HepG2 (cell line): Measurements from ENCODE around the gene RNASE1. TPM values are rescaled to one million over a fixed set of nuclear protein-coding genes. Genes with fewer than 3 reads are reported as not detected.

Experiments used
- ATAC-seq: fragments of 200-7000 bp; cut with Tn5 transposase; 3 replicates; pipeline ENCODE4 v1.9.1; 2020; ENCODE audit warnings: mild to moderate bottlenecking, moderate library complexity
- BruUV-seq: library from RNA; stranded (reverse); fragments of 400-500 nt; replicated peaks from 2 replicates; lab custom pipeline; 2021; lab: Mats Ljungman, UMichigan
- CTCF ChIA-PET: fragments of 300-600 bp; formaldehyde crosslinking; extraction: SDS; loops from one replicate; lab custom pipeline; 2021; ENCODE audit warnings: low total read pairs, inconsistent platforms, low intra/inter-chr PET ratio; lab: Yijun Ruan, JAX
- POLR2A ChIA-PET: fragments of 350-600 bp; sonication (Branson Sonifier 250); formaldehyde crosslinking; loops from one replicate; lab custom pipeline; 2020; ENCODE audit warnings: antibody characterized with exemption, inconsistent platforms; lab: Yijun Ruan, JAX
- DNase-seq: peaks from one replicate; pipeline ENCODE4 v3.0.0-alpha.2; 2015; ENCODE audit warnings: low spot score
- FAIRE-seq: peaks from 3 replicates; lab custom pipeline; 2011; peaks lifted over from hg19 to GRCh38; lab: Jason Lieb, UNC
- H2AFZ ChIP-seq: one replicate; pipeline ENCODE4 v1.6.1; 2011; ENCODE audit warnings: low read length, inconsistent platforms
- H3K27ac ChIP-seq: fragments of 300-600 bp; 3 replicates; pipeline ENCODE4 v1.8.0; 2011; ENCODE audit warnings: mixed run types, mild to moderate bottlenecking, mixed read lengths, low read length, inconsistent platforms; ENCODE audit not compliant: insufficient read depth; ENCODE audit errors: extremely low read length
- H3K27me3 ChIP-seq, 2 experiments: fragments of 200-600 bp in 1 of 2; 2 replicates in 1 of 2; 3 replicates in 1 of 2; pipeline versions ENCODE4 v1.6.0 to v1.8.0; 2011; ENCODE audit warnings: low read length in 2 of 2, mild to moderate bottlenecking in 2 of 2, moderate library complexity in 2 of 2, inconsistent platforms in 1 of 2; ENCODE audit not compliant: insufficient read depth in 2 of 2, control insufficient read depth in 1 of 2
- H3K36me3 ChIP-seq, 2 experiments: fragments of 200-600 bp in 1 of 2; replicated peaks in 1 of 2; 2 replicates in 1 of 2; 3 replicates in 1 of 2; pipeline versions ENCODE4 v1.5.1 to v1.8.0; 2011; ENCODE audit warnings: low read length in 2 of 2, inconsistent platforms in 1 of 2; ENCODE audit not compliant: insufficient read depth in 2 of 2, control insufficient read depth in 1 of 2
- H3K4me1 ChIP-seq: 2 replicates; pipeline ENCODE4 v1.5.1; 2012; ENCODE audit warnings: low read length, inconsistent platforms; ENCODE audit not compliant: insufficient read depth
- H3K4me2 ChIP-seq: 2 replicates; pipeline ENCODE4 v1.6.0; 2011; ENCODE audit warnings: low read depth, low read length, inconsistent platforms
- H3K4me3 ChIP-seq, 3 experiments: fragments of 200-600 bp in 1 of 3; sonication (generic), shearing (Covaris generic) in 1 of 3; replicated peaks in 1 of 3; 2 replicates each; pipeline ENCODE4 v1.5.1; 2011 to 2016; ENCODE audit warnings: low read length in 3 of 3, inconsistent platforms in 2 of 3, low read depth in 2 of 3, mild to moderate bottlenecking in 2 of 3, control low read depth in 1 of 3, mixed read lengths in 1 of 3; ENCODE audit not compliant: insufficient read depth in 1 of 3
- H3K79me2 ChIP-seq: one replicate; pipeline ENCODE4 v1.6.1; 2011; ENCODE audit warnings: low read length, inconsistent platforms; ENCODE audit not compliant: insufficient read depth
- H3K9ac ChIP-seq: 2 replicates; pipeline ENCODE4 v1.6.0; 2011; ENCODE audit warnings: mild to moderate bottlenecking, low read depth, low read length, inconsistent platforms; ENCODE audit not compliant: insufficient read depth
- H3K9me3 ChIP-seq: 2 replicates; pipeline ENCODE4 v1.5.1; 2012; ENCODE audit warnings: mild to moderate bottlenecking, low read length
- H4K20me1 ChIP-seq: 2 replicates; pipeline ENCODE4 v1.6.0; 2011; ENCODE audit warnings: inconsistent platforms, mild to moderate bottlenecking, low read length, moderate library complexity; ENCODE audit not compliant: insufficient read depth
- AGO1 ChIP-seq: fragments of 200-400 bp; formaldehyde crosslinking; IDR thresholded peaks from 2 replicates; pipeline ENCODE4 v1.6.1; 2017; ENCODE audit warnings: mild to moderate bottlenecking, low read depth, low read length, moderate library complexity; ENCODE audit not compliant: poor library complexity, severe bottlenecking
- CSRNP1 ChIP-seq: sonication (generic); formaldehyde crosslinking; IDR thresholded peaks from 2 replicates; pipeline ENCODE4 v1.8.1; 2023; ENCODE audit warnings: mild to moderate bottlenecking, missing genetic modification reagents
- DPF2 ChIP-seq: sonication (generic); formaldehyde crosslinking; IDR thresholded peaks from 2 replicates; pipeline ENCODE4 v1.4.0; 2020; ENCODE audit warnings: mild to moderate bottlenecking, low read depth, missing genetic modification reagents, borderline replicate concordance
- FOXA3 ChIP-seq: IDR thresholded peaks from 2 replicates; pipeline ENCODE4 v1.6.1; 2016; ENCODE audit warnings: missing genetic modification reagents, missing compliant biosample characterization
- FOXO1 ChIP-seq: sonication (generic); formaldehyde crosslinking; IDR thresholded peaks from 2 replicates; pipeline ENCODE4 v1.4.0; 2020; ENCODE audit warnings: missing genetic modification reagents
- HHEX ChIP-seq: IDR thresholded peaks from 2 replicates; pipeline ENCODE4 v1.6.1; 2016; ENCODE audit warnings: control low read depth
- KLF11 ChIP-seq: IDR thresholded peaks from 2 replicates; pipeline ENCODE4 v1.6.1; 2016; ENCODE audit warnings: missing compliant biosample characterization
- NR2F6 ChIP-seq, 2 experiments: IDR thresholded peaks; 2 replicates each; pipeline ENCODE4 v1.6.1; 2016; ENCODE audit warnings: antibody characterized with exemption in 1 of 2, mild to moderate bottlenecking in 1 of 2
- RXRA ChIP-seq: sonication (generic); formaldehyde crosslinking; IDR thresholded peaks from 2 replicates; pipeline ENCODE4 v1.5.1; 2020; ENCODE audit warnings: missing genetic modification reagents
- THYN1 ChIP-seq: sonication (generic); formaldehyde crosslinking; IDR thresholded peaks from 2 replicates; pipeline ENCODE4 v1.8.1; 2023; ENCODE audit warnings: low read depth, mild to moderate bottlenecking, moderate library complexity, missing genetic modification reagents, borderline replicate concordance
- U2AF1 ChIP-seq: fragments of 200-400 bp; formaldehyde crosslinking; optimal IDR thresholded peaks from 2 replicates; pipeline ENCODE3; 2017; ENCODE audit warnings: mild to moderate bottlenecking, low read depth, low read length
- WGBS: methylation state at CpG from one replicate; pipeline ENCODE4 v1.1.6; 2017; ENCODE audit warnings: low lambda C conversion rate; 5-methylcytosine and 5-hydroxymethylcytosine counted together
- in situ Hi-C: cut with HindIII; loops from 2 replicates; pipeline ENCODE4 v1.10.0; 2017; ENCODE audit warnings: low pct_unique_long_range_greater_than_20kb; ENCODE audit not compliant: extremely low pct_ligation_motif_present
- intact Hi-C: fragments of 100-400 bp; cut with micrococcal nuclease; formaldehyde crosslinking; loops from one replicate; pipeline ENCODE4 v1.10.0; 2022; ENCODE audit not compliant: unreplicated experiment
- polyA plus RNA-seq, 8 experiments: library from polyadenylated mRNA; depleted of rRNA in 3 of 8; stranded (reverse) in 7 of 8; unstranded in 1 of 8; fragments of >200 nt; fragmentation: Illumina TruSeq in 4 of 8; extraction: Trizol in 4 of 8; gene quantifications; 2 replicates each; pipeline versions ENCODE4 v1.2.1 to v1.2.3, GENCODE V29; 2011 to 2016; ENCODE audit warnings: low read depth in 4 of 8, missing spikeins in 1 of 8, mixed read lengths in 1 of 8; ENCODE audit not compliant: insufficient read depth in 1 of 8
- total RNA-seq, 5 experiments: library from RNA; depleted of rRNA; stranded (reverse); fragments of >200 nt; fragmentation: Illumina TruSeq; extraction: Trizol; gene quantifications; 2 replicates each; pipeline ENCODE4 v1.2.3, GENCODE V29; 2016; ENCODE audit warnings: low read depth in 1 of 5
- TF ChIP-seq, protein P1 (sequence below): IDR thresholded peaks from 2 replicates; pipeline ENCODE4 v1.6.1; 2018; ENCODE audit warnings: missing genetic modification reagents
- TF ChIP-seq, protein P2 (sequence below): sonication (generic); formaldehyde crosslinking; IDR thresholded peaks from 2 replicates; pipeline ENCODE4 v1.5.1; 2020; ENCODE audit warnings: missing genetic modification reagents, mild to moderate bottlenecking, borderline replicate concordance

RNASE1 gene
- total and polyA plus RNA-seq, 2 of the 13 experiments (the other 11 are each of a cell fraction or from before 2014, with no cell fraction given): not detected

- H3K4me2 ChIP-seq: no peak overlapping the region
- ChIA-PET CTCF (no interaction called here), POLR2A (no interaction called here)
- no peak overlapping the region for H3K9ac ChIP-seq
- in situ Hi-C loops (no loop called here), intact Hi-C loops (no loop called here)
- no peaks in the 10 kb centered on the region for H3K4me1 ChIP-seq
- no peaks in the 10 kb centered on the region for H3K9me3 ChIP-seq
- H3K4me3 ChIP-seq: no peak overlapping the region
- H3K27ac ChIP-seq: no peak overlapping the region
- BruUV-seq: no TSS peak
- 34% methylated on average over 3 of the region's 3 CpGs for WGBS
- TF ChIP-seq, protein P1, sequence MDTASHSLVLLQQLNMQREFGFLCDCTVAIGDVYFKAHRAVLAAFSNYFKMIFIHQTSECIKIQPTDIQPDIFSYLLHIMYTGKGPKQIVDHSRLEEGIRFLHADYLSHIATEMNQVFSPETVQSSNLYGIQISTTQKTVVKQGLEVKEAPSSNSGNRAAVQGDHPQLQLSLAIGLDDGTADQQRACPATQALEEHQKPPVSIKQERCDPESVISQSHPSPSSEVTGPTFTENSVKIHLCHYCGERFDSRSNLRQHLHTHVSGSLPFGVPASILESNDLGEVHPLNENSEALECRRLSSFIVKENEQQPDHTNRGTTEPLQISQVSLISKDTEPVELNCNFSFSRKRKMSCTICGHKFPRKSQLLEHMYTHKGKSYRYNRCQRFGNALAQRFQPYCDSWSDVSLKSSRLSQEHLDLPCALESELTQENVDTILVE (CRISPR knock-in tag): no peak
- TF ChIP-seq NR2F6 (IDR thresholded peaks at IDR 0.05) (no peak), NR2F6 (CRISPR knock-in tag; IDR thresholded peaks at IDR 0.05) (no peak), FOXA3 (no peak), THYN1 (CRISPR knock-in tag) (no peak)
- FAIRE-seq (no peak), DNase-seq (no peak), ATAC-seq (no peak)
- H2AFZ ChIP-seq: no peak overlapping the region
- H4K20me1 ChIP-seq: no peaks in the 10 kb centered on the region
- no peaks in the 10 kb centered on the region for H3K36me3 ChIP-seq
- H3K27me3 ChIP-seq: no peaks in the 10 kb centered on the region; a peak in 1 of 5 replicates
- H3K79me2 ChIP-seq: no peaks in the 10 kb centered on the region
Measured at GRCh38 chr14:20772650-20773049, 30.0 kb downstream of the RNASE1 start.

DNA sequence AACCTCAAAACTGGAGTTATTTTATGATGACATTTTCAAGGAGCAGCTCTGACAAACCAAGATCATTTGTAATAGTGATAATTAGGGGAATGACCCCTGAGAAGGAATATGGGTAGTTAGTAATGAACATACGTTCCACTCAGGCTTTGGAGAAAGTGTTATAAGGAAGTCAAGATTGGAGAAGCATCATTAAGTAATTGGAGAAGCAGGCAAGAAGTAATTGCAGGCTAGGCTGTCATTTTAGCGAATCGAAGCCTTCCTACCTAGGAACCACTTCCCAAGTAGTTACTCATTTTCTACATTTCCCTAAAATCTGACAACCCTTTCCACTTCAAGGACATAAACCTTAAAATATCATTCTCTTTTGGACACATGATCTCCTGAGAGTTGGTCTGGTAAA lies 33.2 kb downstream of the RNASE1 start:
- H3K9me3 ChIP-seq: no peaks in the 10 kb centered on the region
- no peaks in the 10 kb centered on the region for H3K36me3 ChIP-seq
- CTCF ChIA-PET: no interaction called here
- DNase-seq (no peak), ATAC-seq (no peak), FAIRE-seq (no peak)
- no TSS peak for BruUV-seq
- H3K4me3 ChIP-seq: no peak overlapping the region
- 41% methylated on average over 3 of the region's 3 CpGs for WGBS
- no peaks in the 10 kb centered on the region for H3K4me1 ChIP-seq
- no peak overlapping the region for H3K4me2 ChIP-seq
- in situ Hi-C loops: no loop called here
- no peak overlapping the region for H3K27ac ChIP-seq
- H2AFZ ChIP-seq: no peak overlapping the region
- intact Hi-C loops: no loop called here
- H3K79me2 ChIP-seq: no peaks in the 10 kb centered on the region
- H3K9ac ChIP-seq: no peak overlapping the region
- POLR2A ChIA-PET: no interaction called here
- no peaks in the 10 kb centered on the region for H4K20me1 ChIP-seq
- H3K27me3 ChIP-seq: no peaks in the 10 kb centered on the region; a peak in 1 of 5 replicates
- no peak for TF ChIP-seq HHEX (CRISPR knock-in tag)
- no peak for TF ChIP-seq DPF2 (CRISPR knock-in tag)
- TF ChIP-seq AGO1: no peak
- no peak for TF ChIP-seq KLF11 (CRISPR knock-in tag)
- TF ChIP-seq RXRA (CRISPR knock-in tag): no peak
- TF ChIP-seq FOXO1 (CRISPR knock-in tag): no peak
- TF ChIP-seq CSRNP1 (CRISPR knock-in tag): no peak
- TF ChIP-seq U2AF1: no peak
- TF ChIP-seq, protein P2, sequence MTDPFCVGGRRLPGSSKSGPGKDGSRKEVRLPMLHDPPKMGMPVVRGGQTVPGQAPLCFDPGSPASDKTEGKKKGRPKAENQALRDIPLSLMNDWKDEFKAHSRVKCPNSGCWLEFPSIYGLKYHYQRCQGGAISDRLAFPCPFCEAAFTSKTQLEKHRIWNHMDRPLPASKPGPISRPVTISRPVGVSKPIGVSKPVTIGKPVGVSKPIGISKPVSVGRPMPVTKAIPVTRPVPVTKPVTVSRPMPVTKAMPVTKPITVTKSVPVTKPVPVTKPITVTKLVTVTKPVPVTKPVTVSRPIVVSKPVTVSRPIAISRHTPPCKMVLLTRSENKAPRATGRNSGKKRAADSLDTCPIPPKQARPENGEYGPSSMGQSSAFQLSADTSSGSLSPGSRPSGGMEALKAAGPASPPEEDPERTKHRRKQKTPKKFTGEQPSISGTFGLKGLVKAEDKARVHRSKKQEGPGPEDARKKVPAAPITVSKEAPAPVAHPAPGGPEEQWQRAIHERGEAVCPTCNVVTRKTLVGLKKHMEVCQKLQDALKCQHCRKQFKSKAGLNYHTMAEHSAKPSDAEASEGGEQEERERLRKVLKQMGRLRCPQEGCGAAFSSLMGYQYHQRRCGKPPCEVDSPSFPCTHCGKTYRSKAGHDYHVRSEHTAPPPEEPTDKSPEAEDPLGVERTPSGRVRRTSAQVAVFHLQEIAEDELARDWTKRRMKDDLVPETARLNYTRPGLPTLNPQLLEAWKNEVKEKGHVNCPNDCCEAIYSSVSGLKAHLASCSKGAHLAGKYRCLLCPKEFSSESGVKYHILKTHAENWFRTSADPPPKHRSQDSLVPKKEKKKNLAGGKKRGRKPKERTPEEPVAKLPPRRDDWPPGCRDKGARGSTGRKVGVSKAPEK (CRISPR knock-in tag): no peak
